NCI-H748 treated with DMSO at 0.1 percent for 48 hours (cell line): ENCODE results near the gene IFITM1.
"Not testable (repeated sequence)": the region's sequence is repeated elsewhere in the genome, so short reads cannot be mapped to it uniquely, and the experiment has no call there.

Source experiments
- DNase-seq: peaks from one replicate; lab custom pipeline; 2025; lab: John Stamatoyannopoulos, UW

The IFITM1 gene

GRCh38 chr11:346529-346928 lies 32.7 kb downstream of the IFITM1 start:
- DNase-seq: no peak

- not testable (repeated sequence) for DNase-seq
Observed at GRCh38 chr11:349270-349954, 35.6 kb downstream of the IFITM1 start.

GRCh38 chr11:350033-350722 lies 36.3 kb downstream of the IFITM1 start:
- not testable (repeated sequence) for DNase-seq

- DNase-seq: no peak
Observed at GRCh38 chr11:350723-351255, 36.9 kb downstream of the IFITM1 start.

DNA sequence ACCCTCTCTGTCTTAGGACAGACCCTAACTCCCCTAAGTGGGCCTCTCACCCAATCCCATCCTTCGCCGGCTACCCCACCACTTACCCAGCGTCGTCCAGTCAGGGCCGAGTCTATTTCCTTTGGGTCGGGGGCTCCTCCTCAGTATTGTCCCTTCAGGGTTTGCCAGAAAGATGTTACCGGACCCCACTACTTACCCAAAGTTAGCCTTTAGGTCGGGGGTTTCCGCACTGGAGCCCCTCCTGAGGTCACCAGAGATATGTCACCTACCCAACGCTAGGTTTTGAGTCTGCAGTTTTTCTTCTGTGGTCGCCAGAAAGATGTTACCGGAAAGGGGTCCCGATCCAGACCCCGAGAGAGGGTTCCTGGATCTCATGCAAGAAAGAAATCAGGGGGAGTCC lies 37.6 kb downstream of the IFITM1 start:
- no peak for DNase-seq

GRCh38 chr11:352456-353031 lies 38.7 kb downstream of the IFITM1 start:
- no peak for DNase-seq

DNA sequence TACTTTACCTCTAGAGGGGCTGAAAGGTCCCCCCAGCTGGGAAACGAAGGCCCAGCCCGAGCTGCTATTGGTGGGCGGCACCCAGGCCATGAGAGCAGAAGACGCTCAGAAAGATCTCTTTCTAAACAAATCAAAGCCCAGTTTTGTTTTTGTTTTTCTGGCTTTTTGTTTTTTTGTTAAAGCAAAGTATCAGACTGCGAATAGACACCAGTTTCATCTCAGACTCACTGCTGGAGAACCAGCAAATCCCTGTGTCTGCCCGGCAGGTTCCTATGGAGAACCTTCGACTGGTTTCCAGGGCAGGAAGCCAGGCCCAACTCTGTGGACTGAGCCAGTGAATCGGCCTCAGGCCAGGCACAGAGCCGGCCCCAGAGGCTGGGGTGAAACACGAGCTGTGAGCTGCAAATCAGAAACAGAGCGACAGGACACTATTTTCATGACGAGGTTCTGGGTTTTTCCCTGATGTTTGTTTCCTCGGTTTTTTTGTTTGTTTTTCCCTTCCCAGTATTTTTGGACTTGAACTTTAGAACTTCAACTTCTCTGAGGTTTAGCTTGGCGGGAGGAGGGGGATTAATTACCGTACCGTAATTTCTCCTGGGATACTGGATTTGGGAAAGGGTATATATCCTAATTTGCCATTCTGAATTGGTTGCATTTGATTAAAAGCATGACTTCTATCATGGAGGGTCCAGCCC lies 39.5 kb downstream of the IFITM1 start:
- DNase-seq: no peak

GRCh38 chr11:355581-356458 lies 42.0 kb downstream of the IFITM1 start:
- DNase-seq: peak; percentile 30

GRCh38 chr11:356610-357009 lies 42.8 kb downstream of the IFITM1 start:
- no peak for DNase-seq

DNA sequence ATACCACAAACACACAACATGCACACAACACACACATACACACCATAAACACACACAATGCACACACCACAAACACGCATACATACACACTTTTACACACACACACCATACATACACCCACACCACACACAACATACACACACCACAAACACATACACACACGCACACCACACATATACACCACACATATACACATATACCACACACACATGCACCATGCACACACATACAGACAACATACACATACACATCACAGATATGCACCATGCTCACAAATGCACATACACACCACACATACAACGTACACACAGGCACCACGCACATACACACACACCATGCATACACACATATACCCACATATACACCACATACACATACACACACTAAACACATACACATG lies 43.7 kb downstream of the IFITM1 start:
- no peak for DNase-seq

DNA sequence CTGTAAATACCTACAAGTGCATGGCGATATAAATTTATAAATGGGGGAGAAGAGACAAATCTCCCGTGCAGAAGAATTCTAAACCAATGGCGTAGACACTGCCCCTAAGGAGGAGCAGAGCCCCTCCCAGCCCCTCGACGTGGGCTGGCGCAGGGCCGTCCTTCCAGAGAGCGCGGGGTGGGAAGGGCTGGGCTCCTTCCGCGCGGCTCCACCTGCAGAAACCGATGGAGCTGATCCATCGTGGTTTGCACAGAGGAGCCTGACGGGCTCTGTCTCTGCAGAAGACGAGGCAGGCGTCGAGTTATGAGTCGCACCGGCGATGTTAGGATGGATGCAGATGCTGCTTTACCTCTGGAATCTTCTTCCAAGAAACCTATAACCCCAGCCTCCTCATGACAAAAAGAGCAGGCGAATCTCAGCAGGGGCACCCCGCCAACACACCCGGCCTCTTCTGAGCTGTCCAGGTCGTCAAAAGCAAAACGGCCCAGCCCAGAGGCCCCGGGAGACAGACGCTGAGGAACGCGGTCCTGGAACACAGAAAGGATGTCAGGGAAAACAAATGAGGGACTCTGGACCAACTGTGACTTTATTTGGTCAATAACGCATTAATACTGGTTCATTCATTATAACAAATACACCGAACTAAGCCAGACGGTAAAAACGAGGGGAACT lies 44.4 kb downstream of the IFITM1 start:
- no peak for DNase-seq

GRCh38 chr11:359181-359714 lies 45.4 kb downstream of the IFITM1 start:
- DNase-seq: no peak

GRCh38 chr11:360326-361280 lies 46.8 kb downstream of the IFITM1 start:
- no peak for DNase-seq

GRCh38 chr11:362642-363442 lies 49.0 kb downstream of the IFITM1 start:
- no peak for DNase-seq

DNA sequence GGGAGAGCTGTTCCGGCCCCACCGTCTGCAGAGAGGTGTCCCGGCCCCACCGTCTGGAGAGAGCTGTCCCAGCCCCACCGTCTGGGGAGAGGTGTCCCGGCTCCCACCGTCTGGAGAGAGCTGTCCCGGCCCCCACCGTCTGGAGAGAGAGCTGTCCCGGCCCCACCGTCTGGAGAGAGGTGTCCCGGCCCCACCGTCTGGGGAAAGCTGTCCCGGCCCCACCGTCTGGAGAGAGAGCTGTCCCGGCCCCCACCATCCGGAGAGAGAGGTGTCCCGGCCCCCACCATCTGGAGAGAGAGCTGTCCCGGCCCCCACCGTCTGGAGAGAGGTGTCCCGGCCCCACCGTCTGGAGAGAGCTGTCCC lies 49.6 kb downstream of the IFITM1 start:
- DNase-seq: not testable (repeated sequence)

DNA sequence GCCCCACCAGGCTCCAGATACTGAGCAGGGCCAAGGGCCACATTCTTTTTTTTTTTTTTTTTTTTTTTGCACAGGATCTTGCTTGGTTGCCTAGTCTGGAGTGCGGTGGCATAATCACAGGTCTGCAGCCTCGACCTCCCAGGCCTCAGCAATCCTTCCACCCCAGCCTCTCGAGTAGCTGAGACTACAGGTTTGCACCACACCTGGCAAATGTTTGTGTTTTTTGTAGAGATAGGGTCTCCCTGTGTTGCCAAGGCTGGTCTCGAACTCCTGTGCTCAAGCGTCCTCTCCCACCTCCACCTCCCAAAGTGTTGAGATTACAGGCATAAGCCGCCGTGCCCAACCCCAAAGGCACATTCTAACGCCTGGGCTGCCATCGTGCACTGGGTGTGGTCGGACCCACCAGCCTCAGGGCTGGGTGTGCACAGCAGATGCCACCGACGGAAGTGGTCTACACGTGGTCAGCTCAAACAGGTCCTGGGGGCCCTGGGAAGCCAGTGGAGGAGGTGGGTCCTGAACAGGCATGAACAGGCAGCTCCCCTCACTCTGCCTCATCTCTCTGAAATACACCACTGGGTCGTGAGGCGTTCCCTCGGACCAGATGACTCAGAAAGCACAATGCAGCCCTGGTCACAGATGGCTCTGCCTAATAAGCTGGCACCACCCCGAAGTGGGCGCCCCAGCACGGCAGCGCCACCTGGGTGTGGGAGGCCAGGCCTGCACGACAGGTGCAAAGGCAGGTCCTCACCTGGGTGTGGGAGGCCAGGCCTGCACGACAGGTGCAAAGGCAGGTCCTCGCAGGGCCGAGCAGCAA lies 50.3 kb downstream of the IFITM1 start:
- DNase-seq: peak; percentile 19
